ENCODE measurements around the gene TCAF1. TPM values are rescaled to one million over a fixed set of nuclear protein-coding genes. Genes with fewer than 3 reads are reported as not detected.
A peak's percentile ranks its signal among the peaks of the same experiment; 100 is the strongest.

The TCAF1 gene
- total RNA-seq, 2 donors from 2014 or later, result 15.8 to 21.0 TPM

DNA sequence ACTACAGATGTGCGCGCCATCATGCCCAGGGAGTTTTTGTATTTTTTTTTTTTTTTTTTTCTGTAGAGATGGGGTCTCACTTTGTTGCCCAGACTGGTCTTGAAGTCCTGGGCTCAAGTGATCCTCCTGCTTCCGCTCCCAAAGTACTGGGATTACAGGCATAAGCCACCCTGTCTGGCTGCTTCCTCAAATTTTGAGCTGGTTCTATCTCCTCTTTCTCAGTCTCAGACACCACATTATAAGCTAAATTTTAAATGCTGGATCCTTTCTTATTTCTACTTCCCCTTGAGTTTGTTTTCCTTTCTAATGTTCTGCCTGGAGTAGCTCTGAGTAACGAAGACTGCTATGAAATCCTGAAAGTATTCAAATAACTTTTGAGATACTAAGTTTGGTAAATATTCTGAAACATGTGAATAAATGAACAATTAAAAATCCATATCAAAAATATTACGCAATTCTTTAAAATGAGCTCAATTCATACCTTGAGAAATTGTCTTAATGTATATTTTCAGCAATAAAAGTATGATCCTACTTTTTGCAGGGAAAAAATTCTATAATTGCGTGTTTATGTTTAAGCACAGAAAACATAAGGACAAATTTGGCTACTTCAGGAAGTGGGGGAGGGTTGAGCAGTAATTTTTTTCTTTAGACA, 15.0 kb downstream of the TCAF1 start:
- Histone ChIP-seq H3K27ac (no peak overlapping the region), H3K4me3 (no peak overlapping the region), H3K27me3 (no peaks in the 10 kb centered on the region), H3K36me3 (replicated peaks in 1 of 2; ENCODE audit: insufficient read depth in 1 of 2, low read depth in 2 of 2) (no peaks in the 10 kb centered on the region), H3K9me3 (no peaks in the 10 kb centered on the region), H3K4me1 (no peaks in the 10 kb centered on the region)
- DNase-seq, result no peak
- intact Hi-C loops (cut with DNase I), result no loop called here
- 94 to 95% methylated on average over 6 of the region's 6 CpGs for WGBS, 2 donors
- ATAC-seq, result no peak
- no peak for TF ChIP-seq POLR2A (IDR thresholded peaks at IDR 0.05)
- TF ChIP-seq, protein P1, sequence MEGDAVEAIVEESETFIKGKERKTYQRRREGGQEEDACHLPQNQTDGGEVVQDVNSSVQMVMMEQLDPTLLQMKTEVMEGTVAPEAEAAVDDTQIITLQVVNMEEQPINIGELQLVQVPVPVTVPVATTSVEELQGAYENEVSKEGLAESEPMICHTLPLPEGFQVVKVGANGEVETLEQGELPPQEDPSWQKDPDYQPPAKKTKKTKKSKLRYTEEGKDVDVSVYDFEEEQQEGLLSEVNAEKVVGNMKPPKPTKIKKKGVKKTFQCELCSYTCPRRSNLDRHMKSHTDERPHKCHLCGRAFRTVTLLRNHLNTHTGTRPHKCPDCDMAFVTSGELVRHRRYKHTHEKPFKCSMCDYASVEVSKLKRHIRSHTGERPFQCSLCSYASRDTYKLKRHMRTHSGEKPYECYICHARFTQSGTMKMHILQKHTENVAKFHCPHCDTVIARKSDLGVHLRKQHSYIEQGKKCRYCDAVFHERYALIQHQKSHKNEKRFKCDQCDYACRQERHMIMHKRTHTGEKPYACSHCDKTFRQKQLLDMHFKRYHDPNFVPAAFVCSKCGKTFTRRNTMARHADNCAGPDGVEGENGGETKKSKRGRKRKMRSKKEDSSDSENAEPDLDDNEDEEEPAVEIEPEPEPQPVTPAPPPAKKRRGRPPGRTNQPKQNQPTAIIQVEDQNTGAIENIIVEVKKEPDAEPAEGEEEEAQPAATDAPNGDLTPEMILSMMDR (IDR thresholded peaks at IDR 0.05), result no peak

DNA sequence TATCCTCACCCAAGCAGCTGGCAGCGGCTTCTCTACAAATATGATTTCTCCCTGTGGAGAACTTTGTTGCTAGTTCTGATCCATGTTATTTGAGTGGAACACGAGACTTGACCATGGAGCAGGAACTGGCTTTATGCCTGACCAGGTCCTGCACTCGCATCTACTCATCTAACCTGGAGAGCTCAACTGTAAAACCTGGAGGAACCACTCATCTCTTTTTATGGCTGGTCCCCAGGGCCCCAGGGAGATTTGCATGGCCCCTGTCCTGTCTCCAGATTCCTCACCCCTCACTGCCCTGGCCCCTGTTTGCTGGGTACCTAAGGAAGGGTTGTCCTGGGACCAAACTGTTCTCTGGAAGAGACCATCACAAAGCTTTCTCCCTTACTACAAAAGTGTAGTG, 16.0 kb downstream of the TCAF1 start:
- TF ChIP-seq, protein P1 (IDR thresholded peaks at IDR 0.05), result no peak
- TF ChIP-seq POLR2A (IDR thresholded peaks at IDR 0.05), result no peak
- H3K9me3 ChIP-seq, result no peaks in the 10 kb centered on the region
- no peak overlapping the region for H3K27ac ChIP-seq
- no peaks in the 10 kb centered on the region for H3K36me3 ChIP-seq (replicated peaks in 1 of 2; ENCODE audit: insufficient read depth in 1 of 2, low read depth in 2 of 2)
- intact Hi-C loops (cut with DNase I), result no loop called here
- 86 to 89% methylated on average over 3 of the region's 3 CpGs for WGBS, 2 donors
- no peak overlapping the region for H3K4me3 ChIP-seq
- H3K4me1 ChIP-seq, result no peaks in the 10 kb centered on the region
- no peak for ATAC-seq
- DNase-seq, result no peak
- no peaks in the 10 kb centered on the region for H3K27me3 ChIP-seq

DNA sequence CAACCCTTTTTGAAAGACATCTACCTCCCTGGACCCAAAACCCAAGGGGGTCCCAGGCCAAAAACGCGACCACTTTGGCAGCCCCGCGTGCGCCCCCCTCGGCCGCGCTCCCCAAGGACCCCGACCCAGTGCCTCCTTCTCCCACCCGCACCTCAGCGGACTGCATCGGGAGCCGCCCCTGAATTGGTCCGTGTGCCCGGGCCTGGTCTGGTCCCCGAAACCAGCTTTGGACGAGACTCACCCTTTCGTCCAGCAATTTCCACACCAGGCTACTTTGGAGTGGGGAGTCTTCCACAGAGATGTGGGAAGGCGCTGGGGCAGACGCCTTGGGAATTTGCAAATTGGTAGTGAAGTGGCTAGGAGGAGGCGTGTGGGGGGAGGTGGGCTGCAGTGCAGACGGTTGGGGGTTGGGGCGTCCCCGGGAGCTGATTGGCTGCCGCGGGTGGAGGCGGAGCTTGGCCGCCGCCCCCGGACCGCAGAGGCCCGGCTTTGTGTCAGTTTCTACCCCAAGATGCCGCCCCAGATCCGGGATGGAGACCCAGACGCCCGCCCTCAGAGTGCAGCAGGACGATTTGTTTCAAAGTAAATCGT, 16.9 kb downstream of the TCAF1 start:
- no peak for ATAC-seq
- Histone ChIP-seq H3K36me3 (replicated peaks in 1 of 2; ENCODE audit: insufficient read depth in 1 of 2, low read depth in 2 of 2) (no peaks in the 10 kb centered on the region), H3K4me1 (no peaks in the 10 kb centered on the region), H3K27ac (no peak overlapping the region), H3K4me3 (no peak overlapping the region), H3K27me3 (no peaks in the 10 kb centered on the region), H3K9me3 (no peaks in the 10 kb centered on the region)
- WGBS, 2 donors, result 40 to 54% methylated on average over 33 to 38 of the region's 38 CpGs
- peak in 3 of 4 donors; percentile 27 to 42 (median 30) for DNase-seq
- TF ChIP-seq POLR2A (IDR thresholded peaks at IDR 0.05), result no peak
- TF ChIP-seq, protein P1 (IDR thresholded peaks at IDR 0.05), result no peak
- intact Hi-C loops (cut with DNase I), result no loop called here

DNA sequence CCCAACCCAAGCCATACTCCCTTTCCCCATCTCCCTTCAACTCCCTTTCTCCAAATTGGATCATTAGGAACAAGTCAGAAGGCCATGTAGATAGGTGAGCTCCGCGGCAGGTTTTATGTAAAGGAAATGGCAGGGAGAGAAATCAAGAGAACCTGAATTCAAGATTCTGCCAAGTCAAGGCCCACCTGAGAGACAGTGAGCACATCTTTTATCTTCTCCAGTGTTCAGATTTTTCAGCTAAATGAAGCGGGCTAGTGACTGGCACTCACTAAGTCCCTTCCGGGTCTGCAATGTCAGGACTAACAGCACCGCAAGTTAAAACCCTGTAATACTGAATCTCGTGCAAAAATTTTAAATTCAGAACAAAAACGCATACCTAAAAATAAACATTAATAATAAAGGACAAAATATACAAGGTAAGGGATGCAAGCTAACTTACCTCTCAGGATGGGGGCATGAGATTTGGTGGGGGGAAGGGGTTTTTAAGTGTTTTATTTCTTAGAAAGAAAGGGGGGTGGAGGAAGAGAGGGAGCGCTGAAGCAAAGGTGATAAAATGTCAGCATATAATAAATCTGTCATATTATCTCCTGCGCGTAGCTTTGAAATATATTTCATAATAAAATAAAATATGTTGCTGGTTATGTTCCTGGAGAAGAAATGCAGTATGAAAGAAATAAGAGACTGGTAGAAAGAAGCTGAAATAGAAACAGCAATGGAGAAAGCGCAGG, 17.6 kb downstream of the TCAF1 start:
- 86 to 87% methylated on average over 11 of the region's 11 CpGs for WGBS, 2 donors
- no peaks in the 10 kb centered on the region for H3K36me3 ChIP-seq (replicated peaks in 1 of 2; ENCODE audit: insufficient read depth in 1 of 2, low read depth in 2 of 2)
- DNase-seq (no peak), ATAC-seq (no peak)
- H3K4me3 ChIP-seq, result no peak overlapping the region
- intact Hi-C loops (cut with DNase I), result no loop called here
- H3K27ac ChIP-seq, result no peak overlapping the region
- no peaks in the 10 kb centered on the region for H3K27me3 ChIP-seq
- TF ChIP-seq POLR2A (IDR thresholded peaks at IDR 0.05), result no peak
- H3K4me1 ChIP-seq, result no peaks in the 10 kb centered on the region
- no peaks in the 10 kb centered on the region for H3K9me3 ChIP-seq

DNA sequence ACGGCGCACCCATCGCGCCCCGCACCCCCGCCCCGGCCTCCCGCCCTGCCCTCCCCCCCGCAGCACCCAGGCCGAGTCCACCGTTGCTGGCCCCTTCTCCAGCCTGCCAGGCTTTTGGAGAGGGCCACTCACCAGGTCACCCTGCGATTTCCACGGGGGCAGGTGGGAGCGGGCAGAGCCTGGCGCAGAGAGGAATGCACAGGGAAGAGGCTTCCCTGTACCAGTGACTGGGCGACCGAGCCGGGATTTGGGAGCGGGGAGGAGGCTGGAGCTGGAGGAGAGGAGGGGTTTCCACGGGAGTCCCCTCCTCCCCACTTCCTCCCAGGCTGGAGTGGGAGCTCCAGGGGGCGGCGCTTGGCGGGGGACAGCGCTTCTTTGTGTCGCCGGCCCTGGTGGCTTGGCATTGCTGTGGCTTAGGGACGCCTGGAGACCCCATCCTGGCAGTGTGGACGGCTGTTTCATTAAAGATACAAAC, 19.3 kb downstream of the TCAF1 start:
- H3K36me3 ChIP-seq (replicated peaks in 1 of 2; ENCODE audit: insufficient read depth in 1 of 2, low read depth in 2 of 2), result no peaks in the 10 kb centered on the region
- no peaks in the 10 kb centered on the region for H3K4me1 ChIP-seq
- peak overlapping the region in 3 of 4 donors; percentile 1 to 58 (median 41) for H3K27ac ChIP-seq
- TF ChIP-seq, protein P1 (IDR thresholded peaks at IDR 0.05), result no peak
- peak in 1 of 3 donors; percentile 1 for TF ChIP-seq POLR2A (IDR thresholded peaks at IDR 0.05)
- ATAC-seq (peak; percentile 65), DNase-seq (peak; percentile 32 to 56 (median 44))
- H3K9me3 ChIP-seq, result no peaks in the 10 kb centered on the region
- H3K27me3 ChIP-seq, result no peaks in the 10 kb centered on the region
- no peak overlapping the region for H3K4me3 ChIP-seq
- intact Hi-C loops (cut with DNase I), result no loop called here
- WGBS, 2 donors, result 26 to 36% methylated on average over 25 to 27 of the region's 28 CpGs

All from body of pancreas (tissue), 4 donors.